A673 (cell line): ENCODE data around the gene ADGRB2. TPM values are rescaled to one million over a fixed set of nuclear protein-coding genes. Genes with fewer than 3 reads are reported as not detected.

Experiments
- BruUV-seq: library from RNA; stranded (reverse); fragments of 400-500 nt; replicated peaks from 2 replicates; lab custom pipeline; 2021; lab: Mats Ljungman, UMichigan
- CTCF ChIA-PET: fragments of 300-600 bp; sonication (Branson Sonifier 250); formaldehyde crosslinking; loops from one replicate; lab custom pipeline; 2022; ENCODE audit warnings: antibody characterized with exemption; lab: Charles Lee
- POLR2A ChIA-PET: fragments of 300-600 bp; sonication (Branson Sonifier 250); formaldehyde crosslinking; loops from one replicate; lab custom pipeline; 2022; ENCODE audit warnings: antibody characterized with exemption; ENCODE audit not compliant: low non-redundant PET; lab: Charles Lee
- DNase-seq: peaks from one replicate; pipeline ENCODE4 v3.0.0-alpha.2; 2015; ENCODE audit warnings: low spot score
- H3K27ac ChIP-seq: fragments of 200-600 bp; sonication (generic); 2 replicates; pipeline ENCODE4 v1.5.1; 2016; ENCODE audit warnings: mixed run types, low read depth, mild to moderate bottlenecking, mixed read lengths, antibody characterized with exemption, low read length; ENCODE audit not compliant: poor library complexity, severe bottlenecking
- H3K27me3 ChIP-seq: fragments of 200-600 bp; sonication (generic); replicated peaks from 2 replicates; pipeline ENCODE4 v1.6.1; 2017; ENCODE audit warnings: mixed run types, low read depth, mild to moderate bottlenecking, mixed read lengths, antibody characterized with exemption, low read length; ENCODE audit not compliant: insufficient read depth, poor library complexity
- H3K36me3 ChIP-seq: fragments of 200-600 bp; sonication (generic); 2 replicates; pipeline ENCODE4 v1.6.1; 2016; ENCODE audit warnings: mixed run types, mild to moderate bottlenecking, mixed read lengths, antibody characterized with exemption, low read length; ENCODE audit not compliant: insufficient read depth, poor library complexity, severe bottlenecking
- H3K4me1 ChIP-seq: fragments of 200-600 bp; sonication (generic); 2 replicates; pipeline ENCODE4 v1.6.1; 2017; ENCODE audit warnings: mixed run types, mild to moderate bottlenecking, mixed read lengths, antibody characterized with exemption, low read length; ENCODE audit not compliant: insufficient read depth, poor library complexity, severe bottlenecking
- H3K4me3 ChIP-seq: fragments of 200-600 bp; sonication (generic); 2 replicates; pipeline ENCODE4 v1.5.1; 2016; ENCODE audit warnings: low read depth, mixed run types, mild to moderate bottlenecking, mixed read lengths, low read length; ENCODE audit not compliant: poor library complexity, severe bottlenecking
- H3K9me3 ChIP-seq: fragments of 200-600 bp; sonication (generic); 2 replicates; pipeline ENCODE4 v1.6.1; 2016; ENCODE audit warnings: mixed run types, low read depth, mild to moderate bottlenecking, mixed read lengths, antibody characterized with exemption, low read length; ENCODE audit not compliant: poor library complexity, severe bottlenecking
- EZH2 ChIP-seq: fragments of 200-600 bp; sonication (generic); IDR thresholded peaks from 2 replicates; pipeline ENCODE4 v1.6.1; 2017; ENCODE audit warnings: borderline replicate concordance, low read depth, mild to moderate bottlenecking, mixed read lengths, antibody characterized with exemption, low read length; ENCODE audit not compliant: poor library complexity, severe bottlenecking
- intact Hi-C: fragments of 100-400 bp; cut with micrococcal nuclease; formaldehyde crosslinking; loops from one replicate; pipeline ENCODE4 v1.10.0; 2022; ENCODE audit not compliant: unreplicated experiment
- total RNA-seq: library from RNA; stranded (reverse); gene quantifications from 2 replicates; pipeline ENCODE4 v1.2.3, GENCODE V29; 2021
- TF ChIP-seq, protein P1 (sequence below): fragments of 300-800, 200-600 bp; sonication (generic); conservative IDR thresholded peaks from 2 replicates; pipeline ENCODE4 v1.5.1; 2017; ENCODE audit warnings: low read depth, mild to moderate bottlenecking, antibody characterized with exemption, low read length, moderate library complexity, mixed read lengths

Gene ADGRB2
- total RNA-seq, 1 experiment from 2014 or later, result 5.9 TPM

DNA sequence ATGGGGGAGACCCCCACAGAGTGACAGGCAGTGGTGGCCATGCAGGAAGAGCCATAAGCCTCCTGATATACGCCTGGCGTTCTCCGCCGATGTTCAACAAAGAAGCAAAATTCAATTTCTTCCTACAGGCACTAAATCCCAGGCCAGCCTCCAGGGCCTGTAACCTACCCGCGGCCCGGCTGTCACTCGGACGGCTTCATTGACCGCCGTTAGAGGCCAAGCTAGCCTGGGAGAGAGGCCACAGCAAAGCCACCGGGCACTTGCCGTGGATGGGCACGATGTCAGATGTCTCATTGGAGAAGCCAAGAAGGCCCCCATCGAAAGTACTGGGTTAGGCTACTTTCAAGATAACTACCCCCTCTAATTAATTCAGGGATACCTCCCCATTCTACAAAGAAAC, 9.7 kb downstream of the ADGRB2 start:
- Histone ChIP-seq H3K27me3 (no peaks in the 10 kb centered on the region), H3K36me3 (no peaks in the 10 kb centered on the region), H3K9me3 (no peaks in the 10 kb centered on the region), H3K4me1 (peaks cover 16% of the 10 kb centered on the region), H3K27ac (no peak overlapping the region), H3K4me3 (no peak overlapping the region)
- ChIA-PET POLR2A (no interaction called here), CTCF (no interaction called here)
- no TSS peak for BruUV-seq
- intact Hi-C loops, result no loop called here
- DNase-seq, result no peak
- TF ChIP-seq EZH2, result no peak
- TF ChIP-seq, protein P1, sequence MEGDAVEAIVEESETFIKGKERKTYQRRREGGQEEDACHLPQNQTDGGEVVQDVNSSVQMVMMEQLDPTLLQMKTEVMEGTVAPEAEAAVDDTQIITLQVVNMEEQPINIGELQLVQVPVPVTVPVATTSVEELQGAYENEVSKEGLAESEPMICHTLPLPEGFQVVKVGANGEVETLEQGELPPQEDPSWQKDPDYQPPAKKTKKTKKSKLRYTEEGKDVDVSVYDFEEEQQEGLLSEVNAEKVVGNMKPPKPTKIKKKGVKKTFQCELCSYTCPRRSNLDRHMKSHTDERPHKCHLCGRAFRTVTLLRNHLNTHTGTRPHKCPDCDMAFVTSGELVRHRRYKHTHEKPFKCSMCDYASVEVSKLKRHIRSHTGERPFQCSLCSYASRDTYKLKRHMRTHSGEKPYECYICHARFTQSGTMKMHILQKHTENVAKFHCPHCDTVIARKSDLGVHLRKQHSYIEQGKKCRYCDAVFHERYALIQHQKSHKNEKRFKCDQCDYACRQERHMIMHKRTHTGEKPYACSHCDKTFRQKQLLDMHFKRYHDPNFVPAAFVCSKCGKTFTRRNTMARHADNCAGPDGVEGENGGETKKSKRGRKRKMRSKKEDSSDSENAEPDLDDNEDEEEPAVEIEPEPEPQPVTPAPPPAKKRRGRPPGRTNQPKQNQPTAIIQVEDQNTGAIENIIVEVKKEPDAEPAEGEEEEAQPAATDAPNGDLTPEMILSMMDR, result no peak

DNA sequence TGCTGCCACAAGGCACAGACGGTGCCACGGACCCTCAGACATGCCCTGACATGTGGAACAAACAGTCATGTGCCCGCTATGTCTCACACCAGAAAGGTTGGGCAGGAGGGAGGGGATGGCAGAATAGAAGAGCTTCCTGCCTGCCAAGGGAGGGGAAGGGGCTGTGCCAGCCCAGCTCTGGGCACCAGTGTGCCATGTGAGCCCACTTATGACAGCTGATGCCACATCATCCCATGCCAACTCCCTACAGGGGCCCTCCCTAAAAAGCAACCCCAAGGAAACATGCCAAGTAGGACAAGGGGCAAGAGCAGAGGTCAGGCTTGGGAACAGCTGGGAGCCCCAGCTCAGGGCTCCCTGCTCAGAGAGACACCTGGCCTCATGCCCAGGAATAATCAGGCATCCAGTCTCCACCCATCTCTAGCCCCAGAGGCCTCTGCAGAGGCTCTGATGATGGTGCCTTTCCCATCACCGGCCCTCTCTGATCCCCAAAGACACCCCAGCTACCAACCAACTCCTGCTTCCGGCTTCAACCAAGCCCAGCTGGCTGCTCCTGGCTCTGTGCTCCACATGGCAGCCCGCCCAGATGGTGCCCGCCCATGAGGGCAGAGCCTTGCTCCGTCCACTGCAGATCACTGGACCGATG, 10.3 kb downstream of the ADGRB2 start:
- CTCF ChIA-PET, result no interaction called here

DNA sequence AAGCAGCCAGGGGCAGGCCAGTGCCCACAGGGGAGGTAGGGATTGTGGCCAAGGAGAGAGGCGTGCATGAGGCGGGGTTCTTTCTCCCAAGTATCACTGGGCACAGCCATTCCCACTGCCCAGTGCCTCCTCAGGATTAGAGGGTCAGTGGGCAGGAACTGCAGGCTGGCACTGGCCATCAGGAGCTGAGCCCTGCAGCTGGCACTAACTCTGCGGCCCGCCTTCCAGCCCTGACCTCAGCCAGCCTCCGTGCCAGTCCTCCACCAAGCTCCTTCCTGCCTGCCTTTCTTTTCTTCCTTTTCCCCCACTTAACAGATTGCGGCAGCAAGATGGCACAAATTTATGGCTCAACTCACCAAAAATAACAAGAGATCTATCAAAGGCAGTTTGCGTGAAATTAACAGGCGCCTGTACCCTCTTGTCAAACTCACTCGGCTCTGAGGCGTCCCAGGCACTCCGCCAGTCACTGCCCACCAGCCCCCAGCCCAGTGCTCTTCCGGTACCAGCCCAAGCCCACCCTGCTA, 11.1 kb downstream of the ADGRB2 start:
- no peak overlapping the region for H3K4me3 ChIP-seq
- TF ChIP-seq, protein P1, result no peak
- TF ChIP-seq EZH2, result no peak
- BruUV-seq, result no TSS peak
- H3K27me3 ChIP-seq, result no peaks in the 10 kb centered on the region
- DNase-seq, result no peak
- POLR2A ChIA-PET, result no interaction called here
- no peak overlapping the region for H3K27ac ChIP-seq
- no peaks in the 10 kb centered on the region for H3K9me3 ChIP-seq
- CTCF ChIA-PET, result no interaction called here
- intact Hi-C loops, result no loop called here
- H3K4me1 ChIP-seq, result peaks cover 16% of the 10 kb centered on the region
- no peaks in the 10 kb centered on the region for H3K36me3 ChIP-seq

More for the DNA sequence above, 10.3 kb downstream of the ADGRB2 start:
- H3K4me3 ChIP-seq, result no peak overlapping the region
- POLR2A ChIA-PET, result no interaction called here
- H3K4me1 ChIP-seq, result peaks cover 16% of the 10 kb centered on the region
- no peaks in the 10 kb centered on the region for H3K9me3 ChIP-seq
- intact Hi-C loops, result no loop called here
- no TSS peak for BruUV-seq
- no peak overlapping the region for H3K27ac ChIP-seq
- no peaks in the 10 kb centered on the region for H3K27me3 ChIP-seq
- TF ChIP-seq, protein P1, result no peak
- no peak for TF ChIP-seq EZH2
- H3K36me3 ChIP-seq, result no peaks in the 10 kb centered on the region
- no peak for DNase-seq
